GM21737 (cell line): Measurements from ENCODE around the gene MEF2D.
A peak's percentile ranks its signal among the peaks of the same experiment; 100 is the strongest.

Experiments
- ATAC-seq: cut with Tn5 transposase; IDR thresholded peaks from one replicate; pipeline ENCODE4 v1.9.1; 2021; ENCODE audit warnings: mild to moderate bottlenecking, moderate library complexity; ENCODE audit not compliant: unreplicated experiment

Gene MEF2D

GRCh38 chr1:156502391-156502893 is 1.9 kb upstream of the MEF2D start:
- ATAC-seq, result no peak

GRCh38 chr1:156500793-156501506 is 375 bp upstream of the MEF2D start:
- peak; percentile 46 for ATAC-seq

- no peak for ATAC-seq
These were observed 583 bp downstream of the MEF2D start for GRCh38 chr1:156499842-156500542.

- no peak for ATAC-seq
These were observed 1.3 kb downstream of the MEF2D start for GRCh38 chr1:156499194-156499841.

GRCh38 chr1:156498432-156499193 is 2.0 kb downstream of the MEF2D start:
- no peak for ATAC-seq

- no peak for ATAC-seq
These were observed 2.7 kb downstream of the MEF2D start for GRCh38 chr1:156497743-156498431.

GRCh38 chr1:156497078-156497742 is 3.4 kb downstream of the MEF2D start:
- no peak for ATAC-seq

GRCh38 chr1:156496211-156496761 is 4.3 kb downstream of the MEF2D start:
- ATAC-seq, result no peak

GRCh38 chr1:156495401-156496140 is 5.0 kb downstream of the MEF2D start:
- ATAC-seq, result no peak

GRCh38 chr1:156494309-156494895 is 6.2 kb downstream of the MEF2D start:
- ATAC-seq, result no peak

- ATAC-seq, result no peak
These were observed 6.8 kb downstream of the MEF2D start for GRCh38 chr1:156493742-156494141.

- no peak for ATAC-seq
These were observed 7.4 kb downstream of the MEF2D start for GRCh38 chr1:156493154-156493631.

GRCh38 chr1:156492591-156493080 is 7.9 kb downstream of the MEF2D start:
- no peak for ATAC-seq

GRCh38 chr1:156492013-156492590 is 8.5 kb downstream of the MEF2D start:
- ATAC-seq, result no peak

GRCh38 chr1:156491151-156491949 is 9.2 kb downstream of the MEF2D start:
- ATAC-seq, result no peak

- no peak for ATAC-seq
These were observed 10.1 kb downstream of the MEF2D start for GRCh38 chr1:156490401-156491032.

GRCh38 chr1:156489935-156490293 is 10.7 kb downstream of the MEF2D start:
- no peak for ATAC-seq
